ENCODE data around the gene SPANXN1. TPM values are rescaled to one million over a fixed set of nuclear protein-coding genes. Genes with fewer than 3 reads are reported as not detected.
"Not testable (repeated sequence)": the region's sequence is repeated elsewhere in the genome, so short reads cannot be mapped to it uniquely, and the experiment has no call there.

Gene SPANXN1
- total RNA-seq (2021) = not detected in 2 replicates
- not detected for Bru-seq, nascent RNA
- not detected for BruChase-seq, experiment 1, labeled RNA remaining after a 2-hour chase
- BruChase-seq, experiment 2, labeled RNA remaining after a 6-hour chase = not detected
- long read RNA-seq = 0 reads

GRCh38 chrX:145247203-145247602 lies at the start of gene SPANXN1:
TSS of gene SPANXN1 (plus strand) at chrX:145247503. CDS start at chrX:145247587, 84 bp downstream.
- DNase-seq (ENCODE audit: low spot score); intact Hi-C loops (cut with micrococcal nuclease; ENCODE audit: unreplicated experiment); POLR2A ChIA-PET (ENCODE audit: low non-redundant PET); H3K4me3 ChIP-seq (ENCODE audit: low read depth, low read length, poor library complexity, severe bottlenecking); H3K36me3 ChIP-seq (ENCODE audit: insufficient read depth, low read length, poor library complexity, severe bottlenecking); BruUV-seq (replicated peaks); CTCF ChIA-PET; H3K9me3 ChIP-seq (ENCODE audit: low read depth, low read length, poor library complexity, severe bottlenecking); H3K27ac ChIP-seq (ENCODE audit: low read depth, low read length, poor library complexity, severe bottlenecking); H3K27me3 ChIP-seq (replicated peaks; ENCODE audit: insufficient read depth, low read depth, low read length, poor library complexity); H3K4me1 ChIP-seq (ENCODE audit: insufficient read depth, low read length, poor library complexity, severe bottlenecking): not testable (repeated sequence)

GRCh38 chrX:145199078-145199477 lies 48.2 kb upstream of the SPANXN1 start:
- no peak overlapping the region for H3K4me3 ChIP-seq (ENCODE audit: low read depth, low read length, poor library complexity, severe bottlenecking)
- BruUV-seq (replicated peaks) = no TSS peak
- POLR2A ChIA-PET (ENCODE audit: low non-redundant PET) = no interaction called here

GRCh38 chrX:145213504-145213903 lies 33.8 kb upstream of the SPANXN1 start:
- Histone ChIP-seq H3K27ac (ENCODE audit: low read depth, low read length, poor library complexity, severe bottlenecking) (no peak overlapping the region), H3K4me1 (ENCODE audit: insufficient read depth, low read length, poor library complexity, severe bottlenecking) (no peaks in the 10 kb centered on the region), H3K27me3 (replicated peaks; ENCODE audit: insufficient read depth, low read depth, low read length, poor library complexity) (no peaks in the 10 kb centered on the region), H3K4me3 (ENCODE audit: low read depth, low read length, poor library complexity, severe bottlenecking) (no peak overlapping the region), H3K9me3 (ENCODE audit: low read depth, low read length, poor library complexity, severe bottlenecking) (no peaks in the 10 kb centered on the region), H3K36me3 (ENCODE audit: insufficient read depth, low read length, poor library complexity, severe bottlenecking) (no peaks in the 10 kb centered on the region)
- ChIA-PET POLR2A (ENCODE audit: low non-redundant PET) (no interaction called here), CTCF (no interaction called here)
- intact Hi-C loops (cut with micrococcal nuclease; ENCODE audit: unreplicated experiment) = no loop called here
- no TSS peak for BruUV-seq (replicated peaks)
- no peak for TF ChIP-seq EZH2 (IDR thresholded peaks at IDR 0.05; ENCODE audit: borderline replicate concordance, low read depth, low read length, poor library complexity, severe bottlenecking)
- peak; percentile 59 for TF ChIP-seq CTCF (conservative IDR thresholded peaks at IDR 0.05; ENCODE audit: low read depth, low read length)
- DNase-seq (ENCODE audit: low spot score) = peak; percentile 14

More at GRCh38 chrX:145199078-145199477, 48.2 kb upstream of the SPANXN1 start:
- no peak for DNase-seq (ENCODE audit: low spot score)
- TF ChIP-seq EZH2 (IDR thresholded peaks at IDR 0.05; ENCODE audit: borderline replicate concordance, low read depth, low read length, poor library complexity, severe bottlenecking) = no peak
- no peak for TF ChIP-seq CTCF (conservative IDR thresholded peaks at IDR 0.05; ENCODE audit: low read depth, low read length)
- Histone ChIP-seq H3K4me1 (ENCODE audit: insufficient read depth, low read length, poor library complexity, severe bottlenecking) (no peaks in the 10 kb centered on the region), H3K36me3 (ENCODE audit: insufficient read depth, low read length, poor library complexity, severe bottlenecking) (no peaks in the 10 kb centered on the region), H3K9me3 (ENCODE audit: low read depth, low read length, poor library complexity, severe bottlenecking) (no peaks in the 10 kb centered on the region), H3K27me3 (replicated peaks; ENCODE audit: insufficient read depth, low read depth, low read length, poor library complexity) (no peaks in the 10 kb centered on the region), H3K27ac (ENCODE audit: low read depth, low read length, poor library complexity, severe bottlenecking) (no peak overlapping the region)
- CTCF ChIA-PET = no interaction called here
- intact Hi-C loops (cut with micrococcal nuclease; ENCODE audit: unreplicated experiment) = loop anchor here (10.0 kb wide), 1 partner anchor 1764 kb away; no protein-coding TSS in a partner anchor

- ChIA-PET CTCF (no interaction called here), POLR2A (ENCODE audit: low non-redundant PET) (no interaction called here)
- no peaks in the 10 kb centered on the region for H3K4me1 ChIP-seq (ENCODE audit: insufficient read depth, low read length, poor library complexity, severe bottlenecking)
- H3K27me3 ChIP-seq (replicated peaks; ENCODE audit: insufficient read depth, low read depth, low read length, poor library complexity) = no peaks in the 10 kb centered on the region
- intact Hi-C loops (cut with micrococcal nuclease; ENCODE audit: unreplicated experiment) = no loop called here
- H3K9me3 ChIP-seq (ENCODE audit: low read depth, low read length, poor library complexity, severe bottlenecking) = peaks cover 4% of the 10 kb centered on the region
- no TSS peak for BruUV-seq (replicated peaks)
- H3K36me3 ChIP-seq (ENCODE audit: insufficient read depth, low read length, poor library complexity, severe bottlenecking) = no peaks in the 10 kb centered on the region
- no peak overlapping the region for H3K4me3 ChIP-seq (ENCODE audit: low read depth, low read length, poor library complexity, severe bottlenecking)
- no peak for DNase-seq (ENCODE audit: low spot score)
- no peak overlapping the region for H3K27ac ChIP-seq (ENCODE audit: low read depth, low read length, poor library complexity, severe bottlenecking)
- TF ChIP-seq EZH2 (IDR thresholded peaks at IDR 0.05; ENCODE audit: borderline replicate concordance, low read depth, low read length, poor library complexity, severe bottlenecking) (no peak), CTCF (conservative IDR thresholded peaks at IDR 0.05; ENCODE audit: low read depth, low read length) (no peak)
Observed at GRCh38 chrX:145292218-145292617, 44.9 kb downstream of the SPANXN1 start.
